Stimulated activated CD8-positive, alpha-beta memory T cell treated with anti-CD3 and anti-CD28 coated beads, Interleukin-7, amount 100 ng/mL, for 24 hours (primary cell): ENCODE results near the gene DCP1A.
"Not testable (repeated sequence)": the region's sequence is repeated elsewhere in the genome, so short reads cannot be mapped to it uniquely, and the experiment has no call there.

Source experiments
- DNase-seq: peaks from one replicate; pipeline ENCODE4 v3.0.0-alpha.2; 2020; ENCODE audit warnings: low read depth

The DCP1A gene

DNA sequence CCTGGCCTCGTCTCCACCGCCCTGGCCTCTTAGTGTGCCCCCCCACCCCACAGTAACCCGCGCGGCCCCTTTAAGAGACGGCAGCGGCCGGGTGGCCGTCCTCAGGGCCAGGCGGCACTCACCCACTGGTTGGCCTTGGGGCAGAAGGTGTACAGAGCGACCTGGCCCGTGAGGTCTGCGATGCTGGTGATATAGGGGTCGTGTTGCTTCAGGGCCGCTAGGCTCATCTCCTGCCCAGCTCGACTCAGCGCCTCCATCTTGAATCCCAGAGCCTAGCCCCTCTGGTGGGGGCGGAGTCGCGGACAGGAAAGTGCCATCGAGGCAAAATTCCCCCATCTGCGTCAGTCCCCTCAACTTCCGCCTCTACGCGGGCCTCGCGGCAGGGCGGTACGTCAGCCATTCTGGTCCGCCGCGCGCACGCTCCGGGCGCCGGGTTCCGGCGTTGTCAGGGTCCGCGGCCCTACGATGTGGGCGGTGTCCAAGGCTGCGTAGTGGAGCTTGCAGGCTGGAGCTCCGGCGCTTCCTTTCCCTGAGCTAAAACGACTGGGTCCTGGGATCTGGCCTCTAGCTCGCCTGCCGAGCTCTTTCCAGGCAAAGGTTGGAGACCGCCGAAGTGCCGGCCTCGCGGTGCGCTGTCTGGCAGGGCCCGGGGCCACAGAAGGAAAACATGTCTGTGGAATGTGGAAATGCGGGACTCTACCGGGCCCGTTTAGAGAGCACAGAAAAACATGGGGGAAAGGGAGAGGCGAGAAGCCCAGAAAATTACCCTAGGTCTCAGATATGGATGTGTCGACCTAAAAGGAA is at the start of gene DCP1A:
TSS of gene DCP1A (minus strand) at position 283 of the 804 bp plus-strand sequence. CDS start at position 257, 26 bp downstream.
- peak; percentile 88 for DNase-seq

DNA sequence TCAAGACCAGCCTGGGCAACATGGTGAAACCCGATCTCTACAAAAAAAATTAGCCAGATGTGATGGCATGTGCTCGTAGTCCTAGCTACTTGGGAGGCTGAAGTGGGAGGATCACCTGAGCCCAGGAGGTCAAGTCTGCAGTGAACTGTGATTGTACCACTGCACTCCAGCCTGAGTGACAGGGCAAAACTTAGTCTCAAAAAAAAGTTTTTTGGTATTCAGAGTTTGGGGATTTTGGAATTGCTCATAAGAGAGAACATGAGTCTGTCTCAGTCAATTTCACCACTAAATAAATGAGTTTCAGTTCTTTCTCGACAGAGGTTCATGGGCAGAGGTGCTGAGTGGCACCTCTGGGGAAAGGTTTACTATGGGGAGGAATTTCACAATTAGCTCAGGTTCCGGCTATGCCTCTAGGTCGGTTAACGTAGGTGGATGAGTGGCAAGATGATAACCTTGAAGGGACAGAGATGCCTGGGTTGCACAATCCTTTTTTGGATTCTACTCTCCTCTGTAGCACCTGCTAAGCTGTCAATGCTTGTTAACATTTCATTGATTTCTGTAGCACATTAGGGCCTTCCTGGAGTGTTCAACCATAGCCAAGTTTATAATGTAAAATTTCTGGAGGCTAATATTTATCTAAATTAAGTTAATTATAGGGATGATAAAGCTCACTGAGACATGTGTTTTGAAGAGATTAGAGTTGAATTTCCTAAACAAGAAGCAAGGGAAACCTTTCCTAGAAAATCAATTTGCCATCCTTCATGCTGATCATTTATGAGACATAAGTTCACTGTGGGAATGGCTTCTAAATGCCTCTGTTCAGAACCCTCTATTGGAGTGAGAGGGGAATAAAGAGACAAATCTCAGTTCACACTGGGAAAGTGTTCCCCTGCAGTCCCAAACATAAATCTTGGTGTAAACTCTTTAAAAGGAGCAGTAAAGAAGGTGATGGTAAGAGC is 37.4 kb upstream of the DCP1A start:
- DNase-seq, result no peak

DNA sequence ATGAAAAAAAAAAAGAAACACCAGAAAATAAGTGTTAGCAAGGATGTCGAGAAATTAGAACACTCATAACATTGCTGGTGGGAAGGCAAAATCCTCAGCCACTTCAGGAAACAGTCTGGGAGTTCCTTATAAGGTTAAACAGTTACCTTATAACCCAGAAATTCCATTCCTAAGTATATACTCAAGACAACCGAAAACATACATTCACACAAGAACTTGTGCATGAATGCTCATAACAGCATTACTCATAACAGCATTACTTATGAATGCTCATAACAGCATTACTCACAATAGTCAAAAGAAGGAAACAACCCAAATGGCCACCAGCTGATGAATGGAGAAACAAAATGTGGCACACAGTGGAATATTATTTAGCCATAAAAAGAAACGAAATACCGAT is 34.8 kb upstream of the DCP1A start:
- no peak for DNase-seq

DNA sequence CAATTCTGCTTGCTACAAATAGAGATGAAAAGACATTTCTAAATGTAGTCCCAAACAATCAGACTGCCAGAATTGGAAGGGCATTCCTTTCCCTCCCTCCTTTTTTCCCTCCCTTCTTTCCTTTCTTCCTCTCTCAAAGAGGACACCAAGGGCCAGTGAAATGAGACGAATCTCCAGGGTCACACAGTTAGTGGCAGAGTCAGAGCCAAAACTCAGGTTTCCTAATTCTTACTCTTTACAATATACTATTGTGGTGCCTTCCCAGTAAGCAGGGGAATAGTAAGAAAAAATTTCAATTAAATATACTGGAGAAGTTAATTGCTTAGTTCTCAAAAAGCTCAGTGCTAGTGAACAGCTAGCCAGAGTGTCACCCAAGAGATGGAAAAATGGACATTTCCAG is 33.0 kb upstream of the DCP1A start:
- no peak for DNase-seq

DNA sequence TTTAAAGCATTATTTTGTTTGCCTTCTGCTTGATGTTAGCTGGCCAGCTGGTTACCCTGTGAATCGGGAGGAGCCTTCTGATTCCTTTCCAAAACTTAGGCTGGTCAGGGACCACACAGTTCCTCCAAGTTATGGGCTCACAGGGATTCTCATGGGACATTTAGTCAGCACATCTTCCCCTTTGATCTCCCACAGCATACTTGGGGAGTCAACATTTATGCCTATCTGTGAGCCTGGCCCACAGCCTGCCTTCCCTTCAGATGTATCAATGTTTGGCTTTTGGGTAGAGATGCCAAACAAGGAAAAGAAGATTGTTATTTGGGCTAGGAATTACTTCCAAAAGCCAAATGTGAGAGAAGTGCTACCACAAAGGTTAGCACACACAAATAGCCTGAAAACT is 32.6 kb upstream of the DCP1A start:
- no peak for DNase-seq

DNA sequence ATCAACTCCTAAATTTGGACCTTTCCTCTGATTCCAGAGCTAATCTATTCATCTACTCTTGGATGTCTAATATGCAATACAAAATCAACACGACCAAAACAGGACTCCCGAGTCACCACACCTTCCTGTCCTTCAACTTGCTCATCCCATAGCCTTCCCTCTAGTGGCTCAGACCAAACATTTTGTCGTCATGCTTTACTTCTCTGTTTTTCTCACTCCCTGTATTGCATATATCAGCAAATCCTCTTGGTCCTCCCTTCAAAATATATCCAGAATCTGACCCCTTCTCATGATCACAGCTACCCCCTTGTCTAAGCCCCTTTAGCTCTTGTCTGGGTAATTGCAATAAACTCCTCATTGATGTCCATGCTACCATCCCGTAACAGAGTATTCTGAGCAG is 30.5 kb upstream of the DCP1A start:
- DNase-seq, result no peak

DNA sequence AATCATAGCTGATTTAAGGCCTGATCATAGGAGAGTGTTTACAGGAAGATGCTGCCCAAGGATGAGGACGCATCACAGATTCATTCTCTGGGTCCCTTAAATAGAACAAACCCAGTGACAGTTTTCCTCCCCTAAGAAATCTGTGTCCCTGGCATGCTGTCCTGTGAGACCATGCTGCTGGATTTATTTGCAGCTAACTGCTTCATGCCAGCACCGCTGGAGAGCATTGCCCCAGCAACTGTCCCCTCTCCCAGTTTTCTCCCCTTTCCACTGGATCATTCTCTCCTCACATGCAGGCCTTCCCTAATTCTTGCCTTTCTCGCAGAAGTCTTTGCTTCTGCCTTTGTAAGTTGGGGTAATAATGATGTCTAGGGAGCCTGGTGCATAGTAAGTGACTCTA is 29.3 kb upstream of the DCP1A start:
- no peak for DNase-seq

DNA sequence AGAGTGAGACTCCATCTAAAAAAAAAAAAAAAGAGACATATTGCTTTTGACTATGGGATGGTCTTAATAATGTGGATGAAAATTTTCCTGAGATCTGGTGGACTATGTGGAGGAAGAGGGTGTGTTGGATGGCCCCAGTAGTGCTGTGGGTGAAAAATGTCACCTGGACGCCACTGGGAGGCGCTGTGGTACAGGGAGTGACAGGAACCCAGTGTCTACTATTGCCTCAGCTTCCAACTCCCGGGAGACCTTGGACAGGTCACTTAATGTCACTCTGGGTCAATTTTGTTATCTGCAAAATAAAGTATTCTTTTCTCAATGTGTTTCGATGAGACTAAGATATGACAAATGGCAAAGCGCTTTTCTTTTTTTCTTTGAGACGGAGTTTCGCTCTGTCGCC is 27.7 kb upstream of the DCP1A start:
- DNase-seq, result peak; percentile 23

DNA sequence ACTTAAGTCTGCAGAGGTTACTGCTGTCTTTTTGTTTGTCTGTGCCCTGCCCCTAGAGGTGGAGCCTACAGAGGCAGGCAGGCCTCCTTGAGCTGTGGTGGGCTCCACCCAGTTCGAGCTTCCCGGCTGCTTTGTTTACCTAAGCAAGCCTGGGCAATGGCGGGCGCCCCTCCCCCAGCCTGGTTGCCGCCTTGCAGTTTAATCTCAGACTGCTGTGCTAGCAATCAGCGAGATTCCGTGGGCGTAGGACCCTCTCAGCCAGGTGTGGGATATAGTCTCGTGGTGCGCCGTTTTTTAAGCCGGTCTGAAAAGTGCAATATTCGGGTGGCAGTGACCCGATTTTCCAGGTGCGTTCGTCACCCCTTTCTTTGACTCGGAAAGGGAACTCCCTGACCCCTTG is 23.4 kb upstream of the DCP1A start:
- not testable (repeated sequence) for DNase-seq

DNA sequence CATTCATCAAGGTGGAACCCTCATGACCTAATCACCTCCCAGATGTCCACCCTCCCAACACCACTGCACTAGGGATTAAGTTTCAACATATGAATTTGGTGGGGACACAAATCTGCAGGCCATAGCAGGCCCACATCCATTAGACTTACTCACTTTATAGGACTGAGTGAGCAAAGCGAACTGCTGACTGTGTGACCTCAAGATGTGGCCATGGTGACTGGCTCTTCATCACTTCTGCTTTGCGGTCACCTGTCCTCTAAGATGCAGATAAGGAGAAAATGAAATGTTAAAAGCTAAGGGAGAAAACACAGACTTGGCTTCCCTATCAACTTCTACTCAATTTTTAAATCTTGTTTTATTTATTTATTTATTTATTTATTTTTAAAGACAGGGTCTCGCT is 14.5 kb upstream of the DCP1A start:
- DNase-seq, result no peak

DNA sequence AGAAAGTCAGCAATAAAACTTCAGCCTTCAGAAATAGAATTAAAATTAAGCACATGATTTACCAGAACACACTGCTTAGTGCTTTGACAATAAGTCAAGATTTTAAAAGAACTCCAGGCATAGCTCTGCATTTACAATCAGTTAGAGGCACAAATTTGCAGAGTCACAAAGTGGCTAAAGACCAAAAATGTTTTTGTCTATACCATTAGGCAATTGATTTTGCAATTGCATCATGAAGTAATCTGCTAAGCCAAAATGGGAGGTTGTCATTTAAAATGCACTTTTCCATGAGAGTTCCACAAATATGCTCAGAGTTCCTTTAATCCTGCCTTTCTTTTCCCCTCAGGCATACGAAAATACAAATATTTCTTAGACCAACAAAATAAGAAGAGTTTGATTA is 10.1 kb upstream of the DCP1A start:
- no peak for DNase-seq

DNA sequence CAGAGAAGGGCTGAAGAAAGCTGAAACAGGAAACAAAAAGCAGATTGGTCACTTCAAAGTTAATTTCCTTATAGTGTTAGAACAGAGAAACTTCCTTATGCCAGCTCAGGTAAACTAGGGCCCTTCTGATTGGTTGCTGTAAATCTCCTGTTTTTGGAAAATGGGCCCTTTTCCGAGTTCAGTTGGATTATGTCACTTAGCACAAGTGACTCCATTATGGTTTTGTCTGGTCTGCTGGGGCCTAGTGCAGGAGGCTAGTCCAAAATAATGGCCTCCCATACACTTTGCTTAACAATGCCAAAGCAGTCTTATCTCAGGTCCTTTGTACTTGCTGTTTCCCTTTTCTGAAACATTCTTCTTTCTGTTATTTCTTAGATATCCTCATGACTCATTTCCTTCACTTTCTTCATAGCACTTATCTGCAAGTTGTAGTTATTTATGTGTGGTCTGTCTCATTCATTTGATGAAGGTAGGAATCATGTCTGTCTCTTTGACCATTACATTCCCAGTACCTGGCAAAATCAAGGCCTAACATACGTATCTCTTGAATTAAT is 7.7 kb upstream of the DCP1A start:
- DNase-seq, result no peak

DNA sequence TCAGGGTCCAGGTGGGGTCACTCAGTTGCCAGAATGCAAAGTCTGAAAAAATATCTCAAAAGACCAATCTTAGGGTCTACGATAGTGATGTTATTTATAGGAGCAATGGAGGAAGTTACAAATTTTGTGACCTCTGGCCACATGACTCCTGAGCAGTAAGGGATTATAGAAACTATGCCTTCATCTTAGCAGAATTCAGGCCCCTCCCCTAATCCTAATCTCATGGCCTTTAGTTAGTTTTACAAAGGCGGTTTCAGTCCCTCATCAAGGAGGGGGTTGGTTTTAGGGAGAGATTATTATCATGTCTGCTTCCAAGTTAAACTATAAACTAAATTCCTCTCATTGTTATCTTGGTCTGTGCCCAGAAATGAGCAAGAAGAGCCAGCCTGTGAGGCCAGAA is 5.9 kb upstream of the DCP1A start:
- DNase-seq, result no peak

DNA sequence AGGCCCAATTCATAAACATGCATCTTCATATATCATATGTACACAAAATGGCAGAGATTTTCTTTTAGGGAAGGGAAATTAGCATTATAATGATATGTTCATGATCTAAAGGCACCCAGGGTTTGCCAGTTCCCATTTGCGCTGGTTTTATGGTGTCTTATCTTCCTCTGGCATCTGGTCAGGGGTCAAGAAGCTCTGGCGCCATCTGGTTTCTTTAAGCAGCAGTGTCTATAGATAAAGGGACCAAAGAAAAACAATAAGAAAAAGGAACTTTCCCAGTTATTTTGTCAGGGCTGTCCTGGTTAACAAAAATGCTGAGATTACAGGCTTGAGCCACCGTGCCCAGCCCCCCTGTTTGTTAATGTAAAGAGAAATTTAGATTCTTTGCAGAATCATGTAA is 3.3 kb upstream of the DCP1A start:
- no peak for DNase-seq

DNA sequence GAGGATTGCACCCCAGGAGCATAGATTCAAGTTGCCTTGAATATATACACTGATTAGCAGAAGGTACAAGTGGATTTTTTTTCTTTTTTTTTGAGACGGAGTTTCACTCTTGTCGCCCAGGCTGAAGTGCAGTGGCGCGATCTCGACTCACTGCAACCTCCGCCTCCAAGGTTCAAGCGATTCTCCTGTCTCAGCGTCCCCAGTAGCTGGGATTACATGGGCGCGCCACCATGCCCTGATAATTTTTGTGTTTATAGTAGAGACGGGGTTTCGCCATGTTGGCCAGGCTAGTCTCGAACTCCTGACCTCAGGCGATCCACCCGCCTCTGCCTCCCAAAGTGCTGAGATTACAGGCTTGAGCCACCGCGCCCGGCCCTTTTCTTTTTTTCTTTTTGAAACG is 775 bp upstream of the DCP1A start:
- not testable (repeated sequence) for DNase-seq

DNA sequence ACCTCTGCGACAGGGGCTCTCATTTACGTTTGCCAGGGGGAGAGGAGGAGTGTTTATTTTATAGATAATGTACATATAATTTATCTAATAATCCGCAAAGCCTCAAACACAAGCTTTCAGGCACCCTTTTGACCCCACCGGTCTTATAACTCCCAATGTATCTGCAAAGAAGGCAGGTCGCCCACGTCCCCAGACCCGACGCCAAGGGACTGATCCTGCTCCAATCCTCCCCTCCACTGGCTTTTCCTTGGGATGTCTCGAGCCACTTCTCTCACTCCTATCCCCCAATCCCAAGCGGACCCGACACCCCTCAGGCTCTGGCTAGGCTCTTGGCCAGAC is 452 bp downstream of the DCP1A start:
- DNase-seq, result no peak

DNA sequence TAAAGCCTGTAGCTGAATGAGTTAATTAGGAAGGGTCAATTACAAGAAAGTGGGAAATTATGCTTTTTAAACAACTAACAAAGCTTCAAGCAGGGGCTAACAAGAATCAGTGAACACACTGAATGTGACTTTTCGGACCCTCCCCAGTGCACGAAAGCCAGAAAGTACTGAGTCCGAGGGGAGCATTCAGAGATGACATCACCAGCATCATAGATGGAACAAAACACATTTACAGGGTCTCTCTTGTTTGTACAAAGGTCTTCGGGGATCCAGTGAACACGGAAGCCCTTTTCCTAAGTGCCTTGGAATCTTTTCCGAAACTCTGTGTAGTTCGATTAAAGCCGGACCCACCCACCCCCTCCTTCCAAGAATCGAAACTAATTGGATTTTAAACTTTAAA is 829 bp downstream of the DCP1A start:
- DNase-seq, result no peak

DNA sequence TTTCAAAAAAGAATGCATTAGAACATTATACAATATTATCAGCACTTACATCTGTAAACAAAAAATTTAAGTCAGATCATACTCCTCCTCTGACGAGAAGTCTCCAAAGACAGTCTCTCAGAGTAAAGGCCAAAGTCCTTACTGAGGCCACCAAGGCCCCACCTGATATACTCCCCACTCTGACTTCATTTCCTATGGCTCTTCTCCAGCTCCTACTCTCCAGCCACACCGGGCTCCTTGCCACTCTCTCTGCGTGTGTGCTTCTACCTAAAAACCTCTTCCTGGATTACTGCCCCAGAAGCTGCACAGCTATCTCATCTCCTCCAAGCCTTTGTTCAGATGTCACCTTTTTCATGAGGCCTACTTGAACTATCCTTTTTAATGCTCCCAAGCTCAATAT is 5.0 kb downstream of the DCP1A start:
- DNase-seq, result no peak

DNA sequence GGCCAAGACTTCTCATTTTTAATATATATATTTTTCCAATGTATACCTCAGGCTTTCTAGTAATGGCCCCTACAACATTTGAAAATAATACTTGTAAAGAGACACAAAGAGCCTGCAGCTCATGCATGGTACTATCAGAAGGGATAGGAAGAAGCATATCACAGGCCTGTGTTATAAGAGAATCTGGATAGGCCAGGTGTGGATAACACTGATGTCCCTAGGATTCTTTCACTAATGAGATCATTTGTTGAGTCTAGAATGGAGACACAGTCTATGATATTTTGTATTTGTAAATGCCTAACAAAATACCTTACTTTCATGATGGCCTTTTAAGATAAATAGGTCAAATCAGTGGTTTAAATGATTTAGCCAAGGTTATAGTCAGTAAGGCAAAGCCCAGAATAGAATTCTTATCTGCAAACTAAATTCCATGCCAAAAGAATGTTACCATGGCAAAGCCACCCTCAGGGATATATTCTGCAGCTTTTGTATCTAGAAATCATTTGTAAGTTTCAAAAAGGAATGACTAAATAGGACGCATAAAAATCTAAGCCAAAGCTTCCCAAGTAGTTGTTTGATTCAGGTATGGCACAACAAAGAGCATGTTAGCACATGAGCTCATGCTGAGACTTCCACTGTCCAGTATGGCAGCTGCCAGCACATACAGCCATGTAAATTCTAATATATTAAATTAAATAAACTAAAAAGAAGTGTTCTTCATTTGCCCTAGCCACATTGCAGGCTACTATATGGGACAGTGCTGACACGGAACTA is 10.0 kb downstream of the DCP1A start:
- no peak for DNase-seq

DNA sequence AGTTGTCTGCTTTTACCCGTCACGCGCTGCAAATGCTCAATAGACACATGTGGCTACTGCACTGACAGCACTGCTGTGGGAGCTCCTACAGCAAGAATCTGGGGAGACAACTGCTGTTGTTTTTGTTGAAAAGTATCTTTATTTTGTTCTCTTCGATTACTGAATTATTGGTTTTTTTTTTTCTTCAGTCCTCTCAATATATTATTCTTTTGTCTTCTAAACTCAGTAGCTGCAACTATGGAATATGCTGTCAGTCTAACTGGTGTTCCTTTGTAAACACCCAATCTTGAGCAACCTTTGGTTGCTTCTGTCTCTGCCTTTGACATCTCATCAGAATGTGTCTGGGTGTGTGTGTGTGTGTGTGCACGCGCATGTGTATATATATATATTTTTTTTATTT is 12.6 kb downstream of the DCP1A start:
- no peak for DNase-seq

DNA sequence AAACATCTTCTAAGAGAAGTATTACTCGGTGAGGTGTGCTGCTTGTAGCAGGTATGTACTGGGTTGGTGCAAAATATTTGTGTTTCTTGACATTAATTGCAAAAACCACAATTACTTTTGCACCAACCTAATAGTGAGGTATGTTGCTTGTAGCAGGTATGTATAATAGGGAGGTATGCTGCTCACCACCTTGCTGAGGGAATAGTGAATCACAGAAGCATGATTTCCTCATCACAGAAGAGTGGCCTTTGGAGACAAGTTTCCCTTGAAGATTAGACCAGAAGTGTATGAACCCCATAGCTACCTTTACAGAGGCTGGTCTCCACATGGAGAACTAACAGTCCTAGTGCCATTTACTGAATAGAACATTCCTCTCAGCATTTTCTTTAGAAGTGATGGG is 15.5 kb downstream of the DCP1A start:
- no peak for DNase-seq

DNA sequence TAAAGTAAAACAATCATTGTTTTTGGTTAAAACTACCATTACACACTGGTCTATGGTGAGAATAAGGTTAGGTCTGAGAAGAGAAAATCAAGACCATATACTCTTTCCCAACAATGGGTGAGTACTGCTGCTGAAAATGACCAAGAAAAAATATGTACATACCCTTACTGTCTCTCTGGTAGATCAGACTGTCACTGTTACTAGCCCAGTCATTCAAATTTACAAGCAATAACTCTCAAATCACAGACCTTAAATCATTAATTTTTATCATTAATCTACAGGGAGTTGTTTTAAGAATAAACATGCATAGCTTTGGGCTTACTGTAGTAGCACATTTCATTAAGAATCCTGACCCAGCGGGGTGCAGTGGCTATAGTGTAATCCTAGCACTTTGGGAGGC is 17.4 kb downstream of the DCP1A start:
- DNase-seq, result no peak
